Measurements from ENCODE around the gene SYNE1.
"Not testable (repeated sequence)": the region's sequence is repeated elsewhere in the genome, so short reads cannot be mapped to it uniquely, and the experiment has no call there.

Gene SYNE1

DNA sequence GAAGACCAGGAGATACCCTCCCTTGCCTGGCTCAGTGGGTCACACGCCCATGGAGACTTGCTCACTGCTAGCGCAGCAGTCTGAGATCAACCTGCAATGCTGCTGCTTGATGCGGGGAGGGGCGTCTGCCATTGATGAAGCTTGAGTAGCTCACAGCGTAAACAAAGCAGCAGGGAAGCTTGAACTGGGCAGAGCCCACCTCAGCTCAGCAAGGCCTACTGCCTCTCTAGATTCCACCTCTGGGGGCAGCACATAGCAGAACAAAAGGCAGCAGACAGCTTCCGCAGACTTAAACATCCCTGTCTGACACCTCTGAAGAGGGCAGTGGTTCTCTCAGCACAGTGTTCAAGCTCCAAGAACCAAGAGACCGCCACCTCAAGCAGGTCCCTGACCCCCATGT is 558.4 kb downstream of the SYNE1 start:
- no peak for DNase-seq

DNA sequence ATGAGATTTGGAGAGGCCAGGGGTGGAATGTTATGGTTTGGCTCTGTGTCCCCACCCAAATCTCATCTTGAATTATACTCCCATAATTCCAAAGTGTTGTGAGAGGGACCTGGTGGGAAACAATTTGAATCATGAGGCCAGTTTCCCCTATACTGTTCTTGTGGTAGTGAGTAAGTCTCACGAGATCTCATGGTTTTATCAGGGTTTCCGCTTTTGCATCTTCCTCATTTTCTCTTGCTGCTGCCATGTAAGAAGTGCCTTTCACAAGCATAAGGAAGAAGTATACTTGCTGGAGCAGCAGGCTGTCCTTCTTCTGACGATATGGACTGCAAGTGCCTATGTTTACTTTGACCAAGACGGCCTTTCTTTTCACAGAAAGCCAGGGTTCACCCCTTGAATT is 559.2 kb downstream of the SYNE1 start:
- no peak for DNase-seq

DNA sequence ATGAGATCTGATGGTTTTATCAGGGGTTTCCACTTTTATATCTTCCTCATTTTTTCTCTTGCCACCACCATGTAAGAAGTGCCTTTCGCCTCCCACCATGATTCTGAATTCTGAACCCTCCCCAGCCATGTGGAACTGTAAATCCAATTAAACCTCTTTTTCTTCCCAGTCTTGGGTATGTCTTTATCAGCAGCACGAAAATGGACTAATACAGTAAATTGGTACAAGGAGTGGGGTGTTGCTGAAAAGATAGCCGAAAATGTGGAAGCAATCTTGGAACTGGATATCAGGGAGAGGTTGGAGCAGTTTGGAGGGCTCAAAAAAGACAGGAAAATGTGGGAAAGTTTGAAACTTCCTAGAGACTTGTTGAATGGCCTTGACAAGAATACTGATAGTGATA is 560.9 kb downstream of the SYNE1 start:
- not testable (repeated sequence) for DNase-seq

- no peak for DNase-seq
Measured at GRCh38 chr6:152071843-152072242, 565.3 kb downstream of the SYNE1 start.
